DLD1 (cell line): ENCODE measurements around the gene CNTN5.

Source experiments
- in situ Hi-C: cut with HindIII; loops from 2 replicates; pipeline ENCODE4 v1.10.0; 2017; ENCODE audit warnings: low sequenced_read_pairs

The CNTN5 gene

GRCh38 chr11:99589771-99590170 lies 569.0 kb downstream of the CNTN5 start:
- in situ Hi-C loops, result no loop called here

- in situ Hi-C loops, result no loop called here
Observed at GRCh38 chr11:99592266-99592665, 571.5 kb downstream of the CNTN5 start.

GRCh38 chr11:99593197-99593596 lies 572.4 kb downstream of the CNTN5 start:
- in situ Hi-C loops, result no loop called here

- in situ Hi-C loops, result no loop called here
Observed at GRCh38 chr11:99601179-99601578, 580.4 kb downstream of the CNTN5 start.

- in situ Hi-C loops, result no loop called here
Observed at GRCh38 chr11:99614352-99614751, 593.6 kb downstream of the CNTN5 start.

- in situ Hi-C loops, result no loop called here
Observed at GRCh38 chr11:99630629-99631028, 609.9 kb downstream of the CNTN5 start.

- in situ Hi-C loops, result no loop called here
Observed at GRCh38 chr11:99631618-99632017, 610.9 kb downstream of the CNTN5 start.

GRCh38 chr11:99632969-99633368 lies 612.2 kb downstream of the CNTN5 start:
- in situ Hi-C loops, result no loop called here

- in situ Hi-C loops, result no loop called here
Observed at GRCh38 chr11:99634581-99634980, 613.8 kb downstream of the CNTN5 start.

- in situ Hi-C loops, result no loop called here
Observed at GRCh38 chr11:99638073-99638553, 617.4 kb downstream of the CNTN5 start.

GRCh38 chr11:99640671-99641070 lies 619.9 kb downstream of the CNTN5 start:
- in situ Hi-C loops, result no loop called here

- in situ Hi-C loops, result no loop called here
Observed at GRCh38 chr11:99645934-99646333, 625.2 kb downstream of the CNTN5 start.

GRCh38 chr11:99670067-99670676 lies 649.4 kb downstream of the CNTN5 start:
- in situ Hi-C loops, result no loop called here

GRCh38 chr11:99671808-99672409 lies 651.2 kb downstream of the CNTN5 start:
- in situ Hi-C loops, result no loop called here

- in situ Hi-C loops, result no loop called here
Observed at GRCh38 chr11:99676292-99676691, 655.5 kb downstream of the CNTN5 start.

GRCh38 chr11:99682171-99682570 lies 661.4 kb downstream of the CNTN5 start:
- in situ Hi-C loops, result no loop called here

GRCh38 chr11:99682646-99683045 lies 661.9 kb downstream of the CNTN5 start:
- in situ Hi-C loops, result no loop called here

- in situ Hi-C loops, result no loop called here
Observed at GRCh38 chr11:99683933-99684332, 663.2 kb downstream of the CNTN5 start.

GRCh38 chr11:99686838-99687237 lies 666.1 kb downstream of the CNTN5 start:
- in situ Hi-C loops, result no loop called here

- in situ Hi-C loops, result no loop called here
Observed at GRCh38 chr11:99687320-99687719, 666.6 kb downstream of the CNTN5 start.

GRCh38 chr11:99693941-99694492 lies 673.3 kb downstream of the CNTN5 start:
- in situ Hi-C loops, result no loop called here

GRCh38 chr11:99695106-99695505 lies 674.4 kb downstream of the CNTN5 start:
- in situ Hi-C loops, result no loop called here
